HG03066 (cell line): Measurements from ENCODE around the gene HAPLN1.
"Not testable (repeated sequence)": the region's sequence is repeated elsewhere in the genome, so short reads cannot be mapped to it uniquely, and the experiment has no call there.

Experiments used
- ATAC-seq: cut with Tn5 transposase; IDR thresholded peaks from one replicate; pipeline ENCODE4 v1.9.1; 2021; ENCODE audit warnings: low read depth; ENCODE audit not compliant: unreplicated experiment

HAPLN1 gene

GRCh38 chr5:83720836-83721537 lies at the start of gene HAPLN1:
HAPLN1 (minus strand) TSS chr5:83720855; CDS start chr5:83673523, 47,332 bp downstream.
- no peak for ATAC-seq

GRCh38 chr5:83767409-83767992 lies 46.8 kb upstream of the HAPLN1 start:
- ATAC-seq, result no peak

GRCh38 chr5:83764101-83764500 lies 43.4 kb upstream of the HAPLN1 start:
- no peak for ATAC-seq

GRCh38 chr5:83760579-83760978 lies 39.9 kb upstream of the HAPLN1 start:
- no peak for ATAC-seq

- no peak for ATAC-seq
These were observed 32.0 kb upstream of the HAPLN1 start for GRCh38 chr5:83752700-83753099.

GRCh38 chr5:83751201-83751600 lies 30.5 kb upstream of the HAPLN1 start:
- no peak for ATAC-seq

- ATAC-seq, result no peak
These were observed 30.1 kb upstream of the HAPLN1 start for GRCh38 chr5:83750749-83751148.

- no peak for ATAC-seq
These were observed 25.2 kb upstream of the HAPLN1 start for GRCh38 chr5:83745816-83746215.

GRCh38 chr5:83744821-83745220 lies 24.2 kb upstream of the HAPLN1 start:
- no peak for ATAC-seq

GRCh38 chr5:83742089-83742488 lies 21.4 kb upstream of the HAPLN1 start:
- no peak for ATAC-seq

GRCh38 chr5:83741571-83741970 lies 20.9 kb upstream of the HAPLN1 start:
- ATAC-seq, result no peak

- ATAC-seq, result no peak
These were observed 20.1 kb upstream of the HAPLN1 start for GRCh38 chr5:83740741-83741140.

- ATAC-seq, result not testable (repeated sequence)
These were observed 15.5 kb upstream of the HAPLN1 start for GRCh38 chr5:83736169-83736568.

GRCh38 chr5:83735058-83735457 lies 14.4 kb upstream of the HAPLN1 start:
- ATAC-seq, result not testable (repeated sequence)

- ATAC-seq, result no peak
These were observed 11.0 kb upstream of the HAPLN1 start for GRCh38 chr5:83731638-83732037.

- no peak for ATAC-seq
These were observed 8.7 kb upstream of the HAPLN1 start for GRCh38 chr5:83729362-83729761.

GRCh38 chr5:83726912-83727311 lies 6.3 kb upstream of the HAPLN1 start:
- no peak for ATAC-seq

- ATAC-seq, result no peak
These were observed 4.3 kb upstream of the HAPLN1 start for GRCh38 chr5:83724935-83725334.

GRCh38 chr5:83724001-83724400 lies 3.3 kb upstream of the HAPLN1 start:
- no peak for ATAC-seq

- no peak for ATAC-seq
These were observed 2.4 kb upstream of the HAPLN1 start for GRCh38 chr5:83723031-83723430.

GRCh38 chr5:83721953-83722901 lies 1.6 kb upstream of the HAPLN1 start:
- no peak for ATAC-seq
